PC-3 (cell line): ENCODE data around the gene EPHB1. TPM values are rescaled to one million over a fixed set of nuclear protein-coding genes. Genes with fewer than 3 reads are reported as not detected.

Source experiments
- ATAC-seq: fragments of 200-7000 bp; cut with Tn5 transposase; 2 replicates; pipeline ENCODE4 v1.9.1; 2020; ENCODE audit warnings: mild to moderate bottlenecking, moderate library complexity
- BruUV-seq: library from RNA; stranded (reverse); fragments of 400-500 nt; replicated peaks from 2 replicates; lab custom pipeline; 2021; lab: Mats Ljungman, UMichigan
- CTCF ChIA-PET: fragments of 300-600 bp; sonication (Branson Sonifier 250); formaldehyde crosslinking; loops from one replicate; lab custom pipeline; 2022; ENCODE audit warnings: antibody characterized with exemption; lab: Charles Lee
- POLR2A ChIA-PET: fragments of 300-600 bp; sonication (Branson Sonifier 250); formaldehyde crosslinking; loops from one replicate; lab custom pipeline; 2022; ENCODE audit warnings: antibody characterized with exemption; ENCODE audit not compliant: unreplicated experiment; lab: Charles Lee
- DNase-seq: peaks from one replicate; pipeline ENCODE4 v3.0.0-alpha.2; 2015
- H2AFZ ChIP-seq: fragments of 300-600 bp; sonication (generic); 2 replicates; pipeline ENCODE4 v1.6.0; 2016; ENCODE audit warnings: antibody characterized with exemption, low read length
- H3F3A ChIP-seq: fragments of 300-600 bp; sonication (generic); one replicate; pipeline ENCODE4 v1.6.0; 2017; ENCODE audit warnings: antibody characterized with exemption, low read length, control low read depth, mild to moderate bottlenecking; ENCODE audit not compliant: unreplicated experiment
- H3K27ac ChIP-seq: fragments of 300-600 bp; sonication (generic); 2 replicates; pipeline ENCODE4 v1.5.1; 2016; ENCODE audit warnings: mild to moderate bottlenecking, low read length
- H3K27me3 ChIP-seq: fragments of 300-600 bp; sonication (generic); 2 replicates; pipeline ENCODE4 v1.6.1; 2016; ENCODE audit warnings: low read length, mixed read lengths
- H3K36me3 ChIP-seq: fragments of 300-600 bp; sonication (generic); 2 replicates; pipeline ENCODE4 v1.6.1; 2016; ENCODE audit warnings: low read depth, mixed run types, low read length, mixed read lengths
- H3K4me1 ChIP-seq: fragments of 300-600 bp; sonication (generic); 2 replicates; pipeline ENCODE4 v1.5.1; 2016; ENCODE audit warnings: low read length; ENCODE audit not compliant: insufficient read depth
- H3K4me2 ChIP-seq: fragments of 300-600 bp; sonication (generic); 2 replicates; pipeline ENCODE4 v1.6.0; 2016; ENCODE audit warnings: low read length
- H3K4me3 ChIP-seq: fragments of 300-600 bp; sonication (generic); 2 replicates; pipeline ENCODE4 v1.5.1; 2016; ENCODE audit warnings: mild to moderate bottlenecking, low read length, mixed read lengths
- H3K79me2 ChIP-seq: fragments of 300-600 bp; sonication (generic); 2 replicates; pipeline ENCODE4 v1.6.1; 2017; ENCODE audit warnings: low read length, mixed read lengths
- H3K9ac ChIP-seq: fragments of 300-600 bp; sonication (generic); 2 replicates; pipeline ENCODE4 v1.6.0; 2016; ENCODE audit warnings: mild to moderate bottlenecking, low read length
- H3K9me2 ChIP-seq: fragments of 300-600 bp; sonication (generic); replicated peaks from 2 replicates; pipeline ENCODE4 v1.6.1; 2016; ENCODE audit warnings: mixed run types, low read length, mixed read lengths
- H3K9me3 ChIP-seq: fragments of 300-600 bp; sonication (generic); 2 replicates; pipeline ENCODE4 v1.6.1; 2016; ENCODE audit warnings: low read length, mixed read lengths
- H4K20me1 ChIP-seq: fragments of 300-600 bp; sonication (generic); 2 replicates; pipeline ENCODE4 v1.6.1; 2016; ENCODE audit warnings: low read length, mixed read lengths
- EZH2 ChIP-seq: fragments of 300-600 bp; sonication (generic); IDR thresholded peaks from one replicate; pipeline ENCODE4 v1.6.1; 2017; ENCODE audit warnings: antibody characterized with exemption, mild to moderate bottlenecking, low read length; ENCODE audit not compliant: unreplicated experiment
- EZH2phosphoT487 ChIP-seq: fragments of 300-600 bp; sonication (generic); IDR thresholded peaks from 2 replicates; pipeline ENCODE4 v1.6.1; 2018; ENCODE audit warnings: mild to moderate bottlenecking, antibody characterized with exemption, low read length, borderline replicate concordance
- intact Hi-C: fragments of 100-400 bp; cut with micrococcal nuclease; formaldehyde crosslinking; loops from 2 replicates; pipeline ENCODE4 v1.9.0; 2023
- total RNA-seq: library from RNA; depleted of rRNA; stranded (reverse); fragments of >200 nt; gene quantifications from 2 replicates; pipeline ENCODE4 v1.2.3, GENCODE V29; 2014
- TF ChIP-seq, protein P1 (sequence below): fragments of 300-600 bp; sonication (generic); conservative IDR thresholded peaks from 2 replicates; pipeline ENCODE4 v1.5.1; 2017; ENCODE audit warnings: antibody characterized with exemption, low read depth, mild to moderate bottlenecking, low read length

Gene EPHB1
- total RNA-seq, 1 experiment from 2014 or later, result 0.69 TPM

DNA sequence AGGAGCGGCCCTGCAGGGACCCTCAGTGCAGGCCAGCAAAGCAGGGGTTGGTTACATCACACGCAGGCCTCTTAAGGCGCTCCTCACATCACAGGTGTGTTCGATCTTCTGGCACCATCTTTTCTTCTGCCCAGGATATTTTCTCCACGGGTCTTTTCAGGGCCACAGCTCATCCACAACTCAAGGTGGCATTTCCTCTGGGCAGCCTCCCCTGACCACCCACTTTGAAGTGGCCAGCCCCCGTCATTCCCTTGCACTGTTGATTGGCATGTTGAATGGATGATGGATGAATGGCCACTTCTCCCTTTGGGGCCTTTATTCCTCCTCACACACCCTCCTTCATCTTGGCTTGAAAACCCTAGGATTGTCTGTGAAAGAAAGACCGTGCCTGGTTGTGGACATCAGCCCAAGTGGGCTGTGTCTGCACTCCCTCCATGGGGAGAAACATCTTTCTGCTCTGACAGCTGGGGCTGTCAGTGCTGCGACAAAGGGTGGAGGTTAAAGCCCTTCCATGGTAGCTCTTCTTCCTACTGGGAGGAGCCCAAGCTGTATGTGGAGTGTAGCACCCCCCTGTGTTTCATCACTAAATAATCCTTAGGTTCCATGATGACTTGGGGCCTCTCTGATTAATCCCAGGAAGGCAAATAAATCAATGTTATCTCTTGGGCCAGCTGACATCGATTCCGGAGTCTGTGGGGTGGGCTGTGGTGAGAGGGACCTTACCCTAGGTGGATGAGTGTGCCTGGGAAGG lies 102.5 kb downstream of the EPHB1 start:
- no peaks in the 10 kb centered on the region for H3K36me3 ChIP-seq
- H4K20me1 ChIP-seq, result no peaks in the 10 kb centered on the region
- no peak overlapping the region for H3K4me2 ChIP-seq
- ATAC-seq, result no peak
- H3K9me2 ChIP-seq, result no peaks in the 10 kb centered on the region
- H2AFZ ChIP-seq, result no peak overlapping the region
- H3K4me3 ChIP-seq, result no peak overlapping the region
- no peak for DNase-seq
- no peak overlapping the region for H3K27ac ChIP-seq
- no peaks in the 10 kb centered on the region for H3K9me3 ChIP-seq
- TF ChIP-seq, protein P1, sequence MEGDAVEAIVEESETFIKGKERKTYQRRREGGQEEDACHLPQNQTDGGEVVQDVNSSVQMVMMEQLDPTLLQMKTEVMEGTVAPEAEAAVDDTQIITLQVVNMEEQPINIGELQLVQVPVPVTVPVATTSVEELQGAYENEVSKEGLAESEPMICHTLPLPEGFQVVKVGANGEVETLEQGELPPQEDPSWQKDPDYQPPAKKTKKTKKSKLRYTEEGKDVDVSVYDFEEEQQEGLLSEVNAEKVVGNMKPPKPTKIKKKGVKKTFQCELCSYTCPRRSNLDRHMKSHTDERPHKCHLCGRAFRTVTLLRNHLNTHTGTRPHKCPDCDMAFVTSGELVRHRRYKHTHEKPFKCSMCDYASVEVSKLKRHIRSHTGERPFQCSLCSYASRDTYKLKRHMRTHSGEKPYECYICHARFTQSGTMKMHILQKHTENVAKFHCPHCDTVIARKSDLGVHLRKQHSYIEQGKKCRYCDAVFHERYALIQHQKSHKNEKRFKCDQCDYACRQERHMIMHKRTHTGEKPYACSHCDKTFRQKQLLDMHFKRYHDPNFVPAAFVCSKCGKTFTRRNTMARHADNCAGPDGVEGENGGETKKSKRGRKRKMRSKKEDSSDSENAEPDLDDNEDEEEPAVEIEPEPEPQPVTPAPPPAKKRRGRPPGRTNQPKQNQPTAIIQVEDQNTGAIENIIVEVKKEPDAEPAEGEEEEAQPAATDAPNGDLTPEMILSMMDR, result no peak
- TF ChIP-seq EZH2 (no peak), EZH2phosphoT487 (no peak)
- no peaks in the 10 kb centered on the region for H3K4me1 ChIP-seq
- H3K27me3 ChIP-seq, result no peaks in the 10 kb centered on the region
- POLR2A ChIA-PET, result no interaction called here
- intact Hi-C loops, result no loop called here
- no peaks in the 10 kb centered on the region for H3K79me2 ChIP-seq
- CTCF ChIA-PET, result no interaction called here
- no peaks in the 10 kb centered on the region for H3F3A ChIP-seq
- no TSS peak for BruUV-seq
- no peak overlapping the region for H3K9ac ChIP-seq

DNA sequence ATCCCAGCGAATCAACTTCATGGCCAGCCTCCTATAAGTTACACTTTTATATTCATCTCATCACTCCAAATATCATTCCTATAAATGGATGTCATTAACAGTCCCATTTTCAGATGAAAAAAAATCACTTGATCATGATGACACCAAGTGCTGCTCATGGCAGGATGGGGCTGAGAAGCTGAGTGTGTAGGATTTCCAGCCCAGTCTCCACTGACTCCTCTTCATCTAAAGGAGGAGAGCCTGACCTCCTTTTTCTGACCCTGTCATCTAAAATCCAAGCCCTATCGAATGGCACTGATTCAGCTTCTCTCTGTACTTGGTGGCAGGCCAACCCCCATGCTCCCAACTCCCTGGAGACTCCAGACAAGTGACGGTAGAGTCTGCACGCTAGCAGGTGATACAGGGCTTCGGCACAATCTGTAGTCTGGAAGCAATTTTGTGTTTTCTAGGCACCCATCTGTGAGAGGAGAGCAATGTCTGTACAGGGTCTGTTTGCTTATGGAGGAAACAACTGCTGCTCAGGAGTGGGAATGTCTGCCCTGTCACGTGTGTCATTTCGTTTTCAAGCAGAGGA lies 103.2 kb downstream of the EPHB1 start:
- no peak overlapping the region for H3K4me3 ChIP-seq
- H3K4me2 ChIP-seq, result no peak overlapping the region
- no peak overlapping the region for H2AFZ ChIP-seq
- ATAC-seq (no peak), DNase-seq (no peak)
- BruUV-seq, result no TSS peak
- intact Hi-C loops, result no loop called here
- no peaks in the 10 kb centered on the region for H3F3A ChIP-seq
- no peak for TF ChIP-seq EZH2phosphoT487
- TF ChIP-seq, protein P1, result no peak
- no peak for TF ChIP-seq EZH2
- no peaks in the 10 kb centered on the region for H3K9me3 ChIP-seq
- H3K9me2 ChIP-seq, result no peaks in the 10 kb centered on the region
- POLR2A ChIA-PET, result no interaction called here
- no peaks in the 10 kb centered on the region for H3K4me1 ChIP-seq
- CTCF ChIA-PET, result no interaction called here
- no peaks in the 10 kb centered on the region for H3K27me3 ChIP-seq
- no peak overlapping the region for H3K27ac ChIP-seq
- no peaks in the 10 kb centered on the region for H3K36me3 ChIP-seq
- H3K9ac ChIP-seq, result no peak overlapping the region
- H3K79me2 ChIP-seq, result no peaks in the 10 kb centered on the region
- no peaks in the 10 kb centered on the region for H4K20me1 ChIP-seq

DNA sequence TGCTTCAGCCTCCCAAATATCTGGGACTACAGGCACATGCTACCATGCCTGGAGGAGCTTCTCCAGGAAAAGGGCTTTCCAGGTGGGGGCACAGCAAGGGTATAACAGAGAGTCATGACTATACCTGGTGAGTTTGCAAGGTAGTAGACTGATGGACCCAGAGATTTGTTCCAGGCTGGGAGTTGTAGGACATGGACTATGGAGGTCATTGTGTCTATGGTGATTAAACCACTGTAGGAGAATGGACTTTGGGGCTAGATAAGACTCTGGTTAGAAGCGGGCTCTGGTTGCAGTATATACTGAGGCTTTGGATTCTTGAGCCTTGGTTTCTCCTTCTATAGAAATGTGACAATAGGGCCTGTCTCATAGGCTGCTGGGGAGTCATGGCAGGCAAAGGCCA lies 104.7 kb downstream of the EPHB1 start:
- BruUV-seq, result no TSS peak
- TF ChIP-seq EZH2phosphoT487 (no peak), EZH2 (no peak)
- TF ChIP-seq, protein P1, result no peak
- no peaks in the 10 kb centered on the region for H3K9me3 ChIP-seq
- no peak overlapping the region for H3K9ac ChIP-seq
- DNase-seq (no peak), ATAC-seq (no peak)
- no peaks in the 10 kb centered on the region for H3K79me2 ChIP-seq
- POLR2A ChIA-PET, result no interaction called here
- no peaks in the 10 kb centered on the region for H3K9me2 ChIP-seq
- no peaks in the 10 kb centered on the region for H4K20me1 ChIP-seq
- H3K4me3 ChIP-seq, result no peak overlapping the region
- no peak overlapping the region for H3K4me2 ChIP-seq
- no peak overlapping the region for H2AFZ ChIP-seq
- intact Hi-C loops, result no loop called here
- no peaks in the 10 kb centered on the region for H3F3A ChIP-seq
- H3K27me3 ChIP-seq, result no peaks in the 10 kb centered on the region
- no peak overlapping the region for H3K27ac ChIP-seq
- CTCF ChIA-PET, result no interaction called here
- H3K4me1 ChIP-seq, result no peaks in the 10 kb centered on the region
- no peaks in the 10 kb centered on the region for H3K36me3 ChIP-seq
